ENCODE results near the gene SRSF2. TPM values are rescaled to one million over a fixed set of nuclear protein-coding genes. Genes with fewer than 3 reads are reported as not detected.

SRSF2 gene
- total and polyA plus RNA-seq, 9 of the 15 experiments (the other 6 are each of a cell fraction or from before 2014, with no cell fraction given) = 161 to 583 (median 393) TPM

DNA sequence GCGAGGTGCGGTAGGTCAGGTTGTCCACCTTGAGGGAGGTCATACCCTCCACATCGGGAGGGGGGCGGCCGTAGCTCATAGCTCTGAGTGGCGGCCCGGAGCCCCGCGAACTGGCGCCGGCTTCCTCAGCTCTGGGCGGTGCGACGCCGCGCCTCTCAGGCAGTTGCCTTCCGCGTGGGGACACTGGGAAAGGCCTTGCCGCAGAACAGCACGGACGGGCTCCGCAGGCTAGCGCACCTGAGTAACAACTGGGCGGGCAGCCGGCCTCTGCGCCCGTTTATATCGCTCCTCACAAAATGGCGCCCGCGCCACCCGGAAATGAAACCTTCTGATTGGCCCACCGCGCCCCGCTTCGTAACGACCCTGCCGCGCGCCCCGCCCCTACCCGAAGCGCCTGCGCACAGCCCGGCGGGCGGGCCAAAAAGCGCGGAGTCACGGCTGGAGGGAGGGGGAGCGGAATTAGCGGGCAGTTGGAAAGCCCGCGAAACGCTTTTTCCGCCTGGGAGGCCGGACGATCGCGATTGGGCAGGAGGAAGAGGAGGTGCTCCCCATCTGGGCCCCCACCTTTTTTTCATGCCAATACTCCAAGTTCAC is at the start of gene SRSF2 (continued):
- TF ChIP-seq, protein P1, sequence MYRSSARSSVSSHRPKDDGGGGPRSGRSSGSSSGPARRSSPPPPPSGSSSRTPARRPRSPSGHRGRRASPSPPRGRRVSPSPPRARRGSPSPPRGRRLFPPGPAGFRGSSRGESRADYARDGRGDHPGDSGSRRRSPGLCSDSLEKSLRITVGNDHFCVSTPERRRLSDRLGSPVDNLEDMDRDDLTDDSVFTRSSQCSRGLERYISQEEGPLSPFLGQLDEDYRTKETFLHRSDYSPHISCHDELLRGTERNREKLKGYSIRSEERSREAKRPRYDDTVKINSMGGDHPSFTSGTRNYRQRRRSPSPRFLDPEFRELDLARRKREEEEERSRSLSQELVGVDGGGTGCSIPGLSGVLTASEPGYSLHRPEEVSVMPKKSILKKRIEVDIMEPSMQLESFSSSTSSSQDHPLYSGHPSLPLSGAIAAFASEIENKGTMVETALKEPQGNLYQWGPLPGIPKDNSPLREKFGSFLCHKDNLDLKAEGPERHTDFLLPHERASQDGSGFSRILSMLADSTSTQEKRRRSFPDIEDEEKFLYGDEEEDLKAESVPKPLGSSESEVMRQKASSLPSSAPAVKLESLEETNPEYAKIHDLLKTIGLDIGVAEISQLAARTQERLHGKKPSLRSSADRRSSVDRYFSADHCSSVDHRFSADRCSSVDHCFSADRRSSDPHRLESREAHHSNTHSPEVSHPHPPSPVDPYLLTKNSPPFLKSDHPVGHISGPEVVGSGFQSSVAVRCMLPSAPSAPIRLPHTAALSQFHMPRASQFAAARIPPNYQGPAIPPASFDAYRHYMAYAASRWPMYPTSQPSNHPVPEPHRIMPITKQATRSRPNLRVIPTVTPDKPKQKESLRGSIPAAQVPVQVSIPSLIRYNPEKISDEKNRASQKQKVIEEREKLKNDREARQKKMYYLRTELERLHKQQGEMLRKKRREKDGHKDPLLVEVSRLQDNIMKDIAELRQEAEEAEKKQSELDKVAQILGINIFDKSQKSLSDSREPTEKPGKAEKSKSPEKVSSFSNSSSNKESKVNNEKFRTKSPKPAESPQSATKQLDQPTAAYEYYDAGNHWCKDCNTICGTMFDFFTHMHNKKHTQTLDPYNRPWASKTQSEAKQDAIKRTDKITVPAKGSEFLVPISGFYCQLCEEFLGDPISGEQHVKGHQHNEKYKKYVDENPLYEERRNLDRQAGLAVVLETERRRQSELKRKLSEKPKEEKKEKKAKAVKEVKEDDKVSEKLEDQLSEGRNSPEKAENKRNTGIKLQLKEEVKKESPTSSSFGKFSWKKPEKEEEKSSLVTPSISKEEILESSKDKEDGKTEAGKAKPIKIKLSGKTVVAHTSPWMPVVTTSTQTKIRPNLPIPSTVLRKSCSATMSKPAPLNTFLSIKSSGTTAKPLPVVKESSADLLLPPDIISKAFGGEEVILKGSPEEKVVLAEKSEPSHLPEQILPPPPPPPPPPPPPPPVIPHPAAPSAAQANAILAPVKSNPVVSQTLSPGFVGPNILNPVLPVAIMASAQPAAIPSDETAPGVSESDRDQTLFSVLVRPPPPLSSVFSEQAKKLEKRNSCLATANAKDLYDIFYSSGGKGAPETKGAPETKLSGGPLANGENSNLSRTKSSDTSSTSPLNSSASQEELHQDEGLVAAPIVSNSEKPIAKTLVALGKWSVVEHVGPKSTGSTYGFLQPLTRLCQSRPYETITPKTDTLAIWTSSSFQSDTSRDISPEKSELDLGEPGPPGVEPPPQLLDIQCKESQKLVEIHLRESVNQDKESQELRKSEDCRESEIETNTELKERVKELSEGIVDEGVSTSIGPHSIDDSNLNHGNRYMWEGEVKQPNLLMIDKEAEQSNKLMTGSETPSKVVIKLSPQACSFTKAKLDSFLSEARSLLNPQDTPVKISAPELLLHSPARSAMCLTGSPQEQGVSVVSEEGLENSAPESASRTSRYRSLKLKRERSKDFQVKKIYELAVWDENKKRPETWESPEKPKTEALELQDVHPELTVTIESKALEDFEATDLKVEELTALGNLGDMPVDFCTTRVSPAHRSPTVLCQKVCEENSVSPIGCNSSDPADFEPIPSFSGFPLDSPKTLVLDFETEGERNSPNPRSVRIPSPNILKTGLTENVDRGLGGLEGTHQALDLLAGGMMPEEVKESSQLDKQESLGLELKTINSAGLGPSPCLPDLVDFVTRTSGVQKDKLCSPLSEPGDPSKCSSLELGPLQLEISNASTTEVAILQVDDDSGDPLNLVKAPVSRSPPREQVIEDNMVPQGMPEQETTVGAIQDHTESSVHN (IDR thresholded peaks at IDR 0.05; ENCODE audit: borderline replicate concordance in 1 of 2, low read depth in 1 of 2) = no peak
- TF ChIP-seq ZNF740 (CRISPR knock-in tag; IDR thresholded peaks at IDR 0.05) (no peak), ZNF740 (tag; IDR thresholded peaks at IDR 0.05) (no peak), ZBTB17 (CRISPR knock-in tag; IDR thresholded peaks at IDR 0.05) (peak; percentile 18; the same call in 1 of the 2 replicates), SMARCB1 (IDR thresholded peaks at IDR 0.05; ENCODE audit: insufficient read length, low read depth) (no peak), POLR3A (IDR thresholded peaks at IDR 0.05; ENCODE audit: borderline replicate concordance, extremely low read depth, insufficient read depth, insufficient read length) (no peak), NCOA4 (IDR thresholded peaks at IDR 0.05; ENCODE audit: partially characterized antibody) (no peak), NFYB (IDR thresholded peaks at IDR 0.05; ENCODE audit: extremely low read depth, insufficient read length) (peak; percentile 61), MXI1 (IDR thresholded peaks at IDR 0.05; ENCODE audit: low read depth, low read length) (peak; percentile 88), ZBTB1 (CRISPR knock-in tag; IDR thresholded peaks at IDR 0.05; ENCODE audit: borderline replicate concordance, low read depth) (no peak), ZNF24 (IDR thresholded peaks at IDR 0.05) (peak; percentile 66; the same call in 1 of the 2 replicates), THRAP3 (IDR thresholded peaks at IDR 0.05; ENCODE audit: borderline replicate concordance) (no peak), ZFP30 (CRISPR knock-in tag; IDR thresholded peaks at IDR 0.05; ENCODE audit: borderline replicate concordance) (no peak), TBL1XR1 (IDR thresholded peaks at IDR 0.05; ENCODE audit: low read length in 2 of 2) (peak; percentile 43 to 65; a peak in 2 of 4 replicates)

All from K562 (cell line).